Endodermal cell (in vitro differentiated cells): ENCODE results near the gene RNF5. TPM values are rescaled to one million over a fixed set of nuclear protein-coding genes. Genes with fewer than 3 reads are reported as not detected.

Source experiments
- DNase-seq: peaks from one replicate; pipeline ENCODE4 v3.0.0-alpha.2; 2017
- H3K27ac ChIP-seq: 2 replicates; pipeline ENCODE4 v1.5.1; 2013; ENCODE audit warnings: mild to moderate bottlenecking, low read depth, low read length, moderate library complexity
- H3K27me3 ChIP-seq: 2 replicates; pipeline ENCODE4 v1.6.1; 2013; ENCODE audit warnings: mild to moderate bottlenecking, low read length, moderate library complexity; ENCODE audit not compliant: insufficient read depth, control insufficient read depth, poor library complexity, severe bottlenecking
- H3K36me3 ChIP-seq: 2 replicates; pipeline ENCODE4 v1.7.0; 2013; ENCODE audit warnings: mild to moderate bottlenecking, low read length, moderate library complexity; ENCODE audit not compliant: control insufficient read depth, insufficient read depth
- H3K4me1 ChIP-seq: one replicate; pipeline ENCODE4 v1.7.0; 2013; ENCODE audit warnings: low read length; ENCODE audit not compliant: control insufficient read depth, insufficient read depth
- H3K4me3 ChIP-seq: 2 replicates; pipeline ENCODE4 v1.5.1; 2013; ENCODE audit warnings: mild to moderate bottlenecking, low read length, moderate library complexity
- H3K9ac ChIP-seq: 2 replicates; pipeline ENCODE4 v1.6.1; 2013; ENCODE audit warnings: mild to moderate bottlenecking, low read length, moderate library complexity; ENCODE audit not compliant: poor library complexity, severe bottlenecking; ENCODE audit errors: extremely low read depth
- H3K9me3 ChIP-seq: 2 replicates; pipeline ENCODE4 v1.6.1; 2013; ENCODE audit warnings: mild to moderate bottlenecking, low read length, moderate library complexity; ENCODE audit not compliant: control insufficient read depth
- H3K27ac Mint-ChIP-seq: 2 replicates; pipeline ENCODE4 v1.8.0; 2020; ENCODE audit warnings: mixed read lengths
- H3K27me3 Mint-ChIP-seq: 2 replicates; pipeline ENCODE4 v1.8.0; 2021; ENCODE audit warnings: mild to moderate bottlenecking, mixed read lengths; ENCODE audit not compliant: insufficient read depth
- H3K36me3 Mint-ChIP-seq: 2 replicates; pipeline ENCODE4 v1.8.0; 2020; ENCODE audit warnings: low read depth, mixed read lengths
- H3K4me1 Mint-ChIP-seq: 2 replicates; pipeline ENCODE4 v1.8.0; 2020; ENCODE audit warnings: mixed read lengths
- H3K4me3 Mint-ChIP-seq: 2 replicates; pipeline ENCODE4 v1.8.0; 2020; ENCODE audit warnings: mild to moderate bottlenecking, moderate library complexity, mixed read lengths
- H3K9me3 Mint-ChIP-seq: 2 replicates; pipeline ENCODE4 v1.8.0; 2020; ENCODE audit warnings: mild to moderate bottlenecking, mixed read lengths
- CTCF ChIP-seq: fragments of 200-600 bp; sonication (generic); conservative IDR thresholded peaks from 2 replicates; pipeline ENCODE4 v1.5.0; 2021; ENCODE audit warnings: antibody characterized with exemption, mild to moderate bottlenecking
- WGBS, 2 experiments: methylation state at CpG; one replicate each; pipeline versions ENCODE4 v1.1.5 to v1.1.7; 2013; ENCODE audit warnings: missing lambda C conversion rate in 2 of 2, mixed read lengths in 1 of 2; ENCODE audit not compliant: insufficient coverage in 1 of 2, insufficient read length in 1 of 2; 5-methylcytosine and 5-hydroxymethylcytosine counted together
- total RNA-seq, 2 donors: library from RNA; stranded (reverse); fragmentation: NEBNext Ultra II Directional in 1 of 2; extraction: Animal tissue kit (Norgen Biotek cat#: 25700) in 1 of 2; gene quantifications; 2 replicates in 1 of 2; 3 replicates in 1 of 2; pipeline ENCODE4 v1.2.1, GENCODE V29; 2021

The RNF5 gene
- total RNA-seq, 2 donors from 2014 or later: 68.0 to 71.3 TPM

GRCh38 chr6:32190054-32190851 is 12.0 kb downstream of the RNF5 start, which contains the start of gene PBX2:
Gene PBX2 (minus strand): TSS chr6:32190202. CDS start chr6:32189915, 287 bp downstream.
- Mint-ChIP-seq H3K4me1 (peaks cover 52% of the 10 kb centered on the region), H3K27me3 (no peaks in the 10 kb centered on the region), H3K9me3 (no peaks in the 10 kb centered on the region), H3K4me3 (peak within 1 kb of the TSS; percentile 86), H3K36me3 (peaks cover 34% of the 10 kb centered on the region), H3K27ac (peak within 1 kb of the TSS; percentile 96)
- Histone ChIP-seq H3K4me3 (peak within 1 kb of the TSS; percentile 88), H3K4me1 (peaks cover 8% of the 10 kb centered on the region), H3K36me3 (peaks cover 19% of the 10 kb centered on the region), H3K27ac (peak within 1 kb of the TSS; percentile 79), H3K9me3 (no peaks in the 10 kb centered on the region), H3K27me3 (no peaks in the 10 kb centered on the region), H3K9ac (peak within 1 kb of the TSS; percentile 80)
- no peak for TF ChIP-seq CTCF
- DNase-seq: peak; percentile 92
- 1 to 5% methylated on average over 4 to 20 of the region's 23 CpGs for WGBS, 2 experiments

- Mint-ChIP-seq H3K36me3 (peaks cover 27% of the 10 kb centered on the region), H3K4me1 (peaks cover 47% of the 10 kb centered on the region), H3K9me3 (no peaks in the 10 kb centered on the region), H3K4me3 (peak overlapping the region; percentile 86), H3K27ac (peak overlapping the region; percentile 90), H3K27me3 (no peaks in the 10 kb centered on the region)
- H3K27me3 ChIP-seq: no peaks in the 10 kb centered on the region
- H3K4me3 ChIP-seq: no peak overlapping the region
- DNase-seq: peak; percentile 66
- no peaks in the 10 kb centered on the region for H3K9me3 ChIP-seq
- no peak for TF ChIP-seq CTCF
- H3K36me3 ChIP-seq: peaks cover 19% of the 10 kb centered on the region
- no peak overlapping the region for H3K9ac ChIP-seq
- peaks cover 8% of the 10 kb centered on the region for H3K4me1 ChIP-seq
- WGBS, 2 experiments: 91 to 100% methylated on average over 1 to 7 of the region's 8 CpGs
- no peak overlapping the region for H3K27ac ChIP-seq
These were observed 12.9 kb downstream of the RNF5 start for GRCh38 chr6:32190911-32191677.

GRCh38 chr6:32191696-32192607 is 13.7 kb downstream of the RNF5 start:
- H3K9me3 ChIP-seq: no peaks in the 10 kb centered on the region
- Mint-ChIP-seq H3K4me3 (peak overlapping the region; percentile 86), H3K4me1 (peaks cover 42% of the 10 kb centered on the region), H3K36me3 (peaks cover 18% of the 10 kb centered on the region), H3K27ac (peak overlapping the region; percentile 90), H3K27me3 (no peaks in the 10 kb centered on the region), H3K9me3 (no peaks in the 10 kb centered on the region)
- WGBS, 2 experiments: 91 to 98% methylated on average over 6 to 15 of the region's 15 CpGs
- no peaks in the 10 kb centered on the region for H3K27me3 ChIP-seq
- no peak overlapping the region for H3K9ac ChIP-seq
- peaks cover 12% of the 10 kb centered on the region for H3K36me3 ChIP-seq
- peaks cover 8% of the 10 kb centered on the region for H3K4me1 ChIP-seq
- H3K27ac ChIP-seq: no peak overlapping the region
- no peak for TF ChIP-seq CTCF
- H3K4me3 ChIP-seq: no peak overlapping the region
- DNase-seq: no peak
